Endothelial cell of umbilical vein (primary cell): ENCODE measurements around the gene TSC22D3. TPM values are rescaled to one million over a fixed set of nuclear protein-coding genes. Genes with fewer than 3 reads are reported as not detected.

Source experiments
- BruUV-seq: library from RNA; stranded (reverse); fragments of 400-500 nt; replicated peaks from 2 replicates; lab custom pipeline; 2021; lab: Mats Ljungman, UMichigan
- CTCF ChIA-PET: fragments of 300-600, 350-600 bp; sonication (Branson Sonifier 250); formaldehyde crosslinking; loops from one replicate; lab custom pipeline; 2021; ENCODE audit warnings: antibody characterized with exemption, inconsistent platforms; lab: Charles Lee
- POLR2A ChIA-PET: fragments of 300-600, 350-600 bp; sonication (Branson Sonifier 250); formaldehyde crosslinking; loops from one replicate; lab custom pipeline; 2021; ENCODE audit warnings: antibody characterized with exemption, inconsistent platforms; lab: Charles Lee
- DNase-seq: peaks from one replicate; pipeline ENCODE4 v3.0.0-alpha.2; 2011; ENCODE audit warnings: low read depth, low spot score
- FAIRE-seq: peaks from 2 replicates; lab custom pipeline; 2011; peaks lifted over from hg19 to GRCh38; lab: Jason Lieb, UNC
- H2AFZ ChIP-seq: 2 replicates; pipeline ENCODE4 v1.6.0; 2012; ENCODE audit warnings: low read depth, low read length, control low read depth, inconsistent platforms
- H3K27ac ChIP-seq: 2 replicates; pipeline ENCODE4 v1.5.1; 2011; ENCODE audit warnings: low read depth, mild to moderate bottlenecking, control low read depth, low read length, moderate library complexity; ENCODE audit not compliant: insufficient read depth
- H3K27me3 ChIP-seq, 2 experiments: 2 replicates each; pipeline versions ENCODE4 v1.6.0 to v1.6.1; 2011; ENCODE audit warnings: low read length in 2 of 2, mixed read lengths in 1 of 2; ENCODE audit not compliant: control insufficient read depth in 2 of 2, insufficient read depth in 2 of 2
- H3K36me3 ChIP-seq, 2 experiments: 2 replicates in 1 of 2; 3 replicates in 1 of 2; pipeline ENCODE4 v1.5.1; 2011; ENCODE audit warnings: low read length in 2 of 2, mild to moderate bottlenecking in 1 of 2, moderate library complexity in 1 of 2; ENCODE audit not compliant: control insufficient read depth in 2 of 2, insufficient read depth in 2 of 2; ENCODE audit errors: extremely low read depth in 1 of 2
- H3K4me1 ChIP-seq: 3 replicates; pipeline ENCODE4 v1.5.1; 2011; ENCODE audit warnings: mild to moderate bottlenecking, low read length; ENCODE audit not compliant: control insufficient read depth, insufficient read depth; ENCODE audit errors: extremely low read depth
- H3K4me2 ChIP-seq: 2 replicates; pipeline ENCODE4 v1.6.1; 2011; ENCODE audit warnings: low read length, control low read depth, mixed read lengths; ENCODE audit not compliant: insufficient read depth
- H3K4me3 ChIP-seq, 3 experiments: fragments of 200-600 bp in 1 of 3; sonication (generic), shearing (Covaris generic) in 1 of 3; replicated peaks in 1 of 3; 2 replicates each; pipeline ENCODE4 v1.5.1; 2011 to 2016; ENCODE audit warnings: control low read depth in 3 of 3, low read length in 3 of 3, mild to moderate bottlenecking in 2 of 3, inconsistent platforms in 1 of 3, low read depth in 1 of 3, moderate library complexity in 1 of 3; ENCODE audit not compliant: insufficient read depth in 1 of 3
- H3K79me2 ChIP-seq: 2 replicates; pipeline ENCODE4 v1.6.0; 2012; ENCODE audit warnings: low read length, inconsistent platforms; ENCODE audit not compliant: control insufficient read depth, insufficient read depth
- H3K9ac ChIP-seq: replicated peaks from 2 replicates; pipeline ENCODE3; 2011; ENCODE audit warnings: low read length, control low read depth; ENCODE audit not compliant: insufficient read depth; ENCODE audit errors: extremely low read depth
- H3K9me1 ChIP-seq: replicated peaks from 3 replicates; pipeline ENCODE4 v1.6.0; 2011; ENCODE audit warnings: mild to moderate bottlenecking, low read length; ENCODE audit not compliant: control insufficient read depth, insufficient read depth; ENCODE audit errors: extremely low read depth
- H3K9me3 ChIP-seq: replicated peaks from 2 replicates; pipeline ENCODE4 v1.5.1; 2012; ENCODE audit warnings: low read length, inconsistent platforms; ENCODE audit not compliant: control insufficient read depth, insufficient read depth
- H4K20me1 ChIP-seq: replicated peaks from 2 replicates; pipeline ENCODE3; 2011; ENCODE audit warnings: mild to moderate bottlenecking, low read length; ENCODE audit not compliant: control insufficient read depth, insufficient read depth; ENCODE audit errors: extremely low read depth
- CTCF ChIP-seq, 2 donors: IDR thresholded peaks; 1 replicate in 1 of 2; 2 replicates in 1 of 2; pipeline ENCODE4 v1.5.1; 2011; ENCODE audit warnings: low read length in 2 of 2, mild to moderate bottlenecking in 2 of 2, moderate library complexity in 2 of 2, control low read depth in 1 of 2, inconsistent platforms in 1 of 2, low read depth in 1 of 2; ENCODE audit not compliant: insufficient read depth in 1 of 2; ENCODE audit errors: extremely low read depth in 1 of 2
- EZH2 ChIP-seq: IDR thresholded peaks from 2 replicates; pipeline ENCODE4 v1.6.1; 2012; ENCODE audit warnings: borderline replicate concordance, low read depth, mild to moderate bottlenecking, moderate library complexity, low read length, inconsistent platforms; ENCODE audit not compliant: severe bottlenecking
- FOS ChIP-seq: IDR thresholded peaks from 2 replicates; pipeline ENCODE4 v1.6.1; 2011; ENCODE audit warnings: mild to moderate bottlenecking, low read length, moderate library complexity, borderline replicate concordance; ENCODE audit not compliant: insufficient read depth
- GATA2 ChIP-seq: IDR thresholded peaks from 2 replicates; pipeline ENCODE4 v1.7.0; 2011; ENCODE audit warnings: low read depth, mild to moderate bottlenecking, moderate library complexity, mixed read lengths, low read length; ENCODE audit not compliant: insufficient read length, insufficient read depth
- JUN ChIP-seq: IDR thresholded peaks from 2 replicates; pipeline ENCODE4 v1.6.1; 2011; ENCODE audit warnings: borderline replicate concordance, low read depth; ENCODE audit not compliant: insufficient read length, insufficient read depth
- MAX ChIP-seq: IDR thresholded peaks from 2 replicates; pipeline ENCODE4 v1.6.1; 2011; ENCODE audit not compliant: insufficient read depth, insufficient read length
- MYC ChIP-seq: IDR thresholded peaks from one replicate; pipeline ENCODE4 v1.6.1; 2011; ENCODE audit warnings: mild to moderate bottlenecking, low read depth, low read length
- POLR2A ChIP-seq: IDR thresholded peaks from 2 replicates; pipeline ENCODE4 v1.6.1; 2012; ENCODE audit warnings: low read depth, mild to moderate bottlenecking, control low read depth, low read length
- POLR2AphosphoS5 ChIP-seq: IDR thresholded peaks from 2 replicates; pipeline ENCODE4 v1.6.1; 2012; ENCODE audit warnings: low read depth, mild to moderate bottlenecking, control low read depth, low read length, moderate library complexity; ENCODE audit not compliant: insufficient read depth
- dilution Hi-C: fragments of 300-500 bp; cut with MboI; formaldehyde crosslinking; loops from one replicate; pipeline ENCODE4 v1.15.0; 2019; ENCODE audit warnings: low sequenced_read_pairs; ENCODE audit not compliant: extremely low pct_ligation_motif_present
- intact Hi-C: fragments of 100-400 bp; cut with micrococcal nuclease; formaldehyde crosslinking; loops from one replicate; pipeline ENCODE4 v1.10.0; 2022
- polyA plus RNA-seq, 4 experiments: library from polyadenylated mRNA; depleted of rRNA in 3 of 4; stranded (reverse) in 3 of 4; unstranded in 1 of 4; fragments of >200 nt; gene quantifications; 2 replicates each; pipeline versions ENCODE4 v1.2.1 to v1.2.3, GENCODE V29; 2011 to 2012; ENCODE audit warnings: missing spikeins in 1 of 4
- total RNA-seq: library from RNA; stranded (reverse); gene quantifications from 2 replicates; pipeline ENCODE4 v1.2.3, GENCODE V29; 2021

The TSC22D3 gene
- total and polyA plus RNA-seq, 2 donors (not counting 3 experiments of a cell fraction or from before 2014, with no cell fraction given) = 21.1 to 37.4 TPM

- BruUV-seq = no TSS peak
- no peak overlapping the region for H3K4me3 ChIP-seq
- CTCF ChIA-PET = interaction anchor here (1.5 kb wide), 1 partner anchor 28 kb away, joined by 3 read pairs; the partner anchor contains the start of gene TSC22D3
- no peak overlapping the region for H2AFZ ChIP-seq
- DNase-seq = no peak
- H3K27ac ChIP-seq = no peak overlapping the region
- no peaks in the 10 kb centered on the region for H3K36me3 ChIP-seq
- POLR2A ChIA-PET = no interaction called here
- no peak overlapping the region for H3K9ac ChIP-seq
- H3K9me1 ChIP-seq = no peaks in the 10 kb centered on the region
- no peaks in the 10 kb centered on the region for H3K9me3 ChIP-seq
- H3K4me1 ChIP-seq = peaks cover under 1% of the 10 kb centered on the region
- H4K20me1 ChIP-seq = no peaks in the 10 kb centered on the region
- intact Hi-C loops = no loop called here
- no peaks in the 10 kb centered on the region for H3K79me2 ChIP-seq
- no peak overlapping the region for H3K4me2 ChIP-seq
- H3K27me3 ChIP-seq = no peaks in the 10 kb centered on the region
- TF ChIP-seq POLR2A (no peak), MYC (no peak), MAX (no peak), EZH2 (no peak), JUN (no peak), GATA2 (no peak), FOS (no peak), CTCF (IDR thresholded peaks at IDR 0.05; ENCODE audit: extremely low read depth in 1 of 2, insufficient read depth in 1 of 2, low read depth in 1 of 2, low read length in 2 of 2) (no peak), POLR2AphosphoS5 (no peak)
- dilution Hi-C loops = no loop called here
- FAIRE-seq = no peak
Measured at GRCh38 chrX:107747596-107748161, 27.9 kb downstream of the TSC22D3 start.
